Tibial nerve (tissue), 4 donors: ENCODE measurements around the gene IPO5. TPM values are rescaled to one million over a fixed set of nuclear protein-coding genes. Genes with fewer than 3 reads are reported as not detected.

Experiments used
- DNase-seq, 2 donors: peaks; one replicate each; pipeline ENCODE4 v3.0.0-alpha.2; 2019; ENCODE audit warnings: low spot score in 2 of 2
- H3K27ac ChIP-seq, 4 donors: fragments of 200-600 bp; sonication (generic) in 3 of 4; one replicate each; pipeline ENCODE4 v1.5.1; 2017 to 2019; ENCODE audit warnings: mild to moderate bottlenecking in 1 of 4
- H3K27me3 ChIP-seq, 2 donors: fragments of 200-600 bp; sonication (generic) in 1 of 2; one replicate each; pipeline versions ENCODE4 v1.5.1 to v1.6.0; 2017 to 2019
- H3K36me3 ChIP-seq, 3 donors: fragments of 200-600 bp; sonication (generic); one replicate each; pipeline ENCODE4 v1.5.1; 2018 to 2019
- H3K4me1 ChIP-seq, 4 donors: fragments of 200-600 bp; sonication (generic) in 3 of 4; one replicate each; pipeline ENCODE4 v1.5.1; 2017 to 2019
- H3K4me3 ChIP-seq, 4 donors: fragments of 200-600 bp; sonication (generic) in 3 of 4; one replicate each; pipeline ENCODE4 v1.5.1; 2017 to 2019; ENCODE audit warnings: mild to moderate bottlenecking in 1 of 4, moderate library complexity in 1 of 4
- H3K9me3 ChIP-seq, 4 donors: fragments of 200-600 bp; sonication (generic) in 3 of 4; one replicate each; pipeline ENCODE4 v1.5.1; 2017 to 2019
- CTCF ChIP-seq, 5 experiments: fragments of 200-600 bp in 3 of 5; fragments of 450-650 bp in 2 of 5; sonication (generic) in 3 of 5; IDR thresholded peaks; one replicate each; pipeline ENCODE4 v1.5.1; 2016 to 2019; ENCODE audit warnings: antibody characterized with exemption in 5 of 5, mild to moderate bottlenecking in 3 of 5, moderate library complexity in 2 of 5
- EP300 ChIP-seq, 2 donors: sonication (generic); formaldehyde crosslinking; IDR thresholded peaks; one replicate each; pipeline ENCODE4 v1.6.1; 2017; ENCODE audit warnings: antibody characterized with exemption in 2 of 2, mild to moderate bottlenecking in 1 of 2
- POLR2A ChIP-seq, 2 donors: fragments of 450-650 bp; IDR thresholded peaks; one replicate each; pipeline ENCODE4 v1.6.1; 2017; ENCODE audit warnings: antibody characterized with exemption in 2 of 2, mild to moderate bottlenecking in 2 of 2, moderate library complexity in 2 of 2
- WGBS, 2 donors: methylation state at CpG; one replicate each; pipeline ENCODE4 v1.1.5; 2018; 5-methylcytosine and 5-hydroxymethylcytosine counted together
- total RNA-seq, 4 donors: library from RNA; depleted of rRNA; stranded (reverse); fragments of >200 nt; gene quantifications; one replicate each; pipeline ENCODE4 v1.1.0, GENCODE V29; 2016

Gene IPO5
- total RNA-seq, 4 donors from 2014 or later, result 117 to 135 (median 120) TPM

- 92 to 97% methylated on average over 6 of the region's 6 CpGs for WGBS, 2 donors
- Histone ChIP-seq H3K9me3 (peaks cover 0 to 8% (median 0%) of the 10 kb centered on the region in 4 donors), H3K4me1 (no peaks in the 10 kb centered on the region), H3K36me3 (no peaks in the 10 kb centered on the region), H3K4me3 (no peak overlapping the region), H3K27me3 (no peaks in the 10 kb centered on the region), H3K27ac (no peak overlapping the region)
- DNase-seq, result no peak
- TF ChIP-seq POLR2A (IDR thresholded peaks at IDR 0.05), result no peak
- TF ChIP-seq EP300 (IDR thresholded peaks at IDR 0.05), result no peak
- no peak for TF ChIP-seq CTCF (IDR thresholded peaks at IDR 0.05)
Observed at GRCh38 chr13:98052412-98052811, 98.9 kb downstream of the IPO5 start.

- no peak overlapping the region for H3K27ac ChIP-seq
- H3K36me3 ChIP-seq, result no peaks in the 10 kb centered on the region
- H3K4me3 ChIP-seq, result no peak overlapping the region
- DNase-seq, result no peak
- TF ChIP-seq EP300 (IDR thresholded peaks at IDR 0.05), result no peak
- no peak for TF ChIP-seq POLR2A (IDR thresholded peaks at IDR 0.05)
- TF ChIP-seq CTCF (IDR thresholded peaks at IDR 0.05), result no peak
- 82 to 89% methylated on average over 6 of the region's 6 CpGs for WGBS, 2 donors
- H3K4me1 ChIP-seq, result no peaks in the 10 kb centered on the region
- peaks cover 0 to 8% (median 0%) of the 10 kb centered on the region in 4 donors for H3K9me3 ChIP-seq
- H3K27me3 ChIP-seq, result no peaks in the 10 kb centered on the region
Observed at GRCh38 chr13:98054301-98054700, 100.8 kb downstream of the IPO5 start.

DNA sequence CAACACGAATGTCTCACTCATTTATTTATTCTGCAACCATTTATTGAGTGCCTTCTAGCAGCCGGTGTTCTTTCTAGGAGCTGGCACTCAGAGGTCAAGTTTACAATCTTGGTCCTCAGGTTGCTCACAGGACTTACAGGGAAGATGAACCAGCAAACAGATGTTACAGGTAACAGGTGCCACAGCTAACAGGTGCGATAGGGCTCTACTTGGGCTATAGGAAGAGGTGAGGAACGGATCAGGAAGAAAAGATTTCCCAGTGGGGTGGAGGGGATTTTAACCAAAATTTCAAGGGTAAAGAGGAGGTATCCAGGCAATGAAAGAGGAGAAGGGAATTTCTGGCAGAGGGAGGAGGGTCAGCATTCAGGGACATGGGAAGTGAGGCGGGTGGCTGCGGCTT, 102.1 kb downstream of the IPO5 start:
- H3K9me3 ChIP-seq, result peaks cover 0 to 8% (median 0%) of the 10 kb centered on the region in 4 donors
- no peaks in the 10 kb centered on the region for H3K4me1 ChIP-seq
- H3K27ac ChIP-seq, result no peak overlapping the region
- no peaks in the 10 kb centered on the region for H3K36me3 ChIP-seq
- WGBS, 2 donors, result 85 to 87% methylated on average over 6 of the region's 6 CpGs
- TF ChIP-seq POLR2A (IDR thresholded peaks at IDR 0.05) (no peak), CTCF (IDR thresholded peaks at IDR 0.05) (no peak), EP300 (IDR thresholded peaks at IDR 0.05) (no peak)
- no peaks in the 10 kb centered on the region for H3K27me3 ChIP-seq
- no peak for DNase-seq
- no peak overlapping the region for H3K4me3 ChIP-seq

DNA sequence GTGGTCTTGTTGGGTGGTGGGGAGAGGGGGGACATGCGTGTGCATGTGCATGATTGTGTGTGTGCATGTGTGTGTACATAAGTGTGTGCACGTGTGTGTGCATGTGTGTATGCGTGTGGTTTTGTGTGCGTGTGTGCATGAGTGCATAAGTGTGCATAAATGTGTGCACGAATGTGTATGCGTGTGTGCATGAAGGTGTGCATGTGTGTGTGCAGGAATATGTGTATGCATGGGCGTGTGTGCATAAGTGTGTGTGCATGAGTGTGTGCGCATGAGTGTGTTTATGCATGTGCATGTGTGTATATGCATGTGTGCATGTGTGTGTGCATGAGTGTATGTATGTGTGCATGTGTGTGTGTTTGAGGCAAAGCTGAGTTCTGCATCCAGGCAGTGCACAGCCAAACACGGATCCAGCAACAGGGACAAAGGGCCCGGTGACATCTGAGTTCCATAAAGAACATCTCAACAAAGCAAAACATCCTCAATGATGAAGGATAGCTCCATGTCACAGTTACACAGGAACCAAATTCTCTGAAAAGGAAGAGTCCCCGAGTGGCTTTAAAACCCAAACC, 103.5 kb downstream of the IPO5 start:
- TF ChIP-seq POLR2A (IDR thresholded peaks at IDR 0.05) (no peak), CTCF (IDR thresholded peaks at IDR 0.05) (no peak), EP300 (IDR thresholded peaks at IDR 0.05) (no peak)
- 90 to 91% methylated on average over 11 of the region's 11 CpGs for WGBS, 2 donors
- Histone ChIP-seq H3K27ac (no peak overlapping the region), H3K4me1 (no peaks in the 10 kb centered on the region), H3K36me3 (no peaks in the 10 kb centered on the region), H3K4me3 (no peak overlapping the region), H3K9me3 (peaks cover 0 to 8% (median 0%) of the 10 kb centered on the region in 4 donors), H3K27me3 (no peaks in the 10 kb centered on the region)
- no peak for DNase-seq

GRCh38 chr13:98059276-98059675, 105.8 kb downstream of the IPO5 start:
- TF ChIP-seq EP300 (IDR thresholded peaks at IDR 0.05) (no peak), CTCF (IDR thresholded peaks at IDR 0.05) (no peak), POLR2A (IDR thresholded peaks at IDR 0.05) (no peak)
- Histone ChIP-seq H3K27ac (no peak overlapping the region), H3K9me3 (peaks cover 0 to 1% (median 0%) of the 10 kb centered on the region in 4 donors), H3K36me3 (no peaks in the 10 kb centered on the region), H3K4me3 (no peak overlapping the region), H3K27me3 (no peaks in the 10 kb centered on the region), H3K4me1 (no peaks in the 10 kb centered on the region)
- DNase-seq, result no peak
- WGBS, 2 donors, result 73 to 84% methylated on average over 7 of the region's 7 CpGs
